ENCODE measurements around the gene UQCRC1.

UQCRC1 gene

DNA sequence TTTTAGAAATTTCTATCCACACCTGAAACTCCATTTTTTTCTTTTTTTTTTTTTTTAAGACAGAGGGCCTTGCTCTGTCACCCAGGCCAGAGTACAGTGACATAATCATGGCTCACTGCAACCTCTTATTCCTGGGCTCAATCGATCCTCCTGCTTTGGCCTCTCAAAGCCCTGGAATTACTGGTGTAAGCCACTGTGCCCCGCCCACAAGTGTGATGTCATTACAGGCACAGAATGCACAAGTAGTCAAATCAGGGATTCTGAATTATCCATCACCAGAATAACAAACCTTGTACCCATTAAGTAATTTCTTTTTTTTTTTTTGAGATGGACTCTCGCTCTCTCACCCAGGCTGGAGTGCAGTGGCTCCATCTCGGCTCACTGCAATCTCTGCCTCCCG is 1.9 kb downstream of the UQCRC1 start:
- H3K4me3 ChIP-seq (ENCODE audit: insufficient read length, low read depth), result no peak overlapping the region
- H3K9me3 ChIP-seq (ENCODE audit: insufficient read depth, low read length), result no peaks in the 10 kb centered on the region
- DNase-seq (ENCODE audit: low read depth, low spot score), result no peak
- H3K4me1 ChIP-seq (ENCODE audit: insufficient read depth, insufficient read length), result peaks cover 2% of the 10 kb centered on the region
- no peaks in the 10 kb centered on the region for H3K27me3 ChIP-seq (ENCODE audit: insufficient read depth, insufficient read length)
- H3K9ac ChIP-seq (ENCODE audit: insufficient read length, low read depth), result no peak overlapping the region
- H3K36me3 ChIP-seq (ENCODE audit: insufficient read depth, insufficient read length, low read length), result peaks cover 56% of the 10 kb centered on the region
- TF ChIP-seq SUZ12 (IDR thresholded peaks at IDR 0.05; ENCODE audit: extremely low read depth, insufficient read depth, insufficient read length), result no peak
- TF ChIP-seq ZNF274 (IDR thresholded peaks at IDR 0.05; ENCODE audit: low read depth, low read length), result no peak
- no peak for TF ChIP-seq YY1 (IDR thresholded peaks at IDR 0.05; ENCODE audit: insufficient read depth, insufficient read length)

GRCh38 chr3:48601622-48601994 is 7.8 kb downstream of the UQCRC1 start:
- Histone ChIP-seq H3K4me1 (ENCODE audit: insufficient read depth, insufficient read length) (peaks cover 24% of the 10 kb centered on the region), H3K36me3 (ENCODE audit: insufficient read depth, insufficient read length, low read length) (peaks cover 92% of the 10 kb centered on the region), H3K9ac (ENCODE audit: insufficient read length, low read depth) (no peak overlapping the region), H3K9me3 (ENCODE audit: insufficient read depth, low read length) (no peaks in the 10 kb centered on the region), H3K27me3 (ENCODE audit: insufficient read depth, insufficient read length) (no peaks in the 10 kb centered on the region), H3K4me3 (ENCODE audit: insufficient read length, low read depth) (no peak overlapping the region)
- TF ChIP-seq SUZ12 (IDR thresholded peaks at IDR 0.05; ENCODE audit: extremely low read depth, insufficient read depth, insufficient read length) (no peak), ZNF274 (IDR thresholded peaks at IDR 0.05; ENCODE audit: low read depth, low read length) (no peak), YY1 (IDR thresholded peaks at IDR 0.05; ENCODE audit: insufficient read depth, insufficient read length) (no peak)
- no peak for DNase-seq (ENCODE audit: low read depth, low spot score)

DNA sequence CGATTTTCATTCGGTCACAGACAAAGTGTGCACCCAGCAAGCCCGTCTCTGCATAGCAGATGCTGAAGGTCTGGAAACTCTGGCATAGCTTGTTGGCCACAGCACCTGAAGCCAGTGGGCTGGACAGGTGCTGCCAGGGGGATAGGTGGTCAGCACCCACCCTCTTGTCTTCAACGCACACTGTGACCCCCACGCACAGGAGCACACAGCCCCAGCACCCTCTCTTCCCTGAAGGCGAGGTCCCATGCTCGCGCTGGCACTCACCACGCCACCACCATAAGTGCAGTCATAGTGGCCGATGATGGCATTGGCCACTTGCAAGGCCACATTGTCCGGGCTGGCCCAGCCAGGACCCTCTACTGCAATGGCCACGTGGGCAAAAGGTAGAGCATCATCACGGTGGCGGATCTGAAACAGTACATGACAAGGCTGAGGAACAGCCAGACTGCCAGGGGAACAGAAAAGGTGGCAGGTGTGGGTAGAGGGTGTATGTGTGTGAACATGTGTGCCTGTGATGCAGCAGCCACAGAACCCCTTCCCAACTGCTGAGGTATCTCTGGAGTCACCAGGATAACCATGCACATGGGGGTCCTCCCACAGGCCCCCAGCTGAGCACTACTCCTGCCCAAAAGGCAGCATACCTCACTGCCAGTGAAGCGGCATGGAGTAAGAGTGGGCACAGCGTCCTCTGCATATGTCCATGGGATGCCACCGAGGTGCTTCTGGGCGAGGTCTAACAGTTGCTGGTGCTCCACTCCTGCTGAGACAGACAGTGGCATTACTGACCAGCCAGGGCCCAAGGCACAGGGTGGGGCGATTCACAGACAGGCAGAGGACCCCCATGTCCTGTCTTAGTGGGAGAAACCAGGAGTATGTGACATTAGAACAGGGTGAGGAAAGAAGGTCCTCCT is 8.5 kb downstream of the UQCRC1 start:
- Histone ChIP-seq H3K27me3 (ENCODE audit: insufficient read depth, insufficient read length) (no peaks in the 10 kb centered on the region), H3K36me3 (ENCODE audit: insufficient read depth, insufficient read length, low read length) (peaks cover 89% of the 10 kb centered on the region), H3K9me3 (ENCODE audit: insufficient read depth, low read length) (no peaks in the 10 kb centered on the region), H3K4me1 (ENCODE audit: insufficient read depth, insufficient read length) (peaks cover 30% of the 10 kb centered on the region), H3K9ac (ENCODE audit: insufficient read length, low read depth) (no peak overlapping the region), H3K4me3 (ENCODE audit: insufficient read length, low read depth) (no peak overlapping the region)
- DNase-seq (ENCODE audit: low read depth, low spot score), result no peak
- TF ChIP-seq ZNF274 (IDR thresholded peaks at IDR 0.05; ENCODE audit: low read depth, low read length) (no peak), YY1 (IDR thresholded peaks at IDR 0.05; ENCODE audit: insufficient read depth, insufficient read length) (no peak), SUZ12 (IDR thresholded peaks at IDR 0.05; ENCODE audit: extremely low read depth, insufficient read depth, insufficient read length) (no peak)

- H3K36me3 ChIP-seq (ENCODE audit: insufficient read depth, insufficient read length, low read length), result peaks cover 76% of the 10 kb centered on the region
- no peak for TF ChIP-seq ZNF274 (IDR thresholded peaks at IDR 0.05; ENCODE audit: low read depth, low read length)
- no peak overlapping the region for H3K9ac ChIP-seq (ENCODE audit: insufficient read length, low read depth)
- H3K9me3 ChIP-seq (ENCODE audit: insufficient read depth, low read length), result no peaks in the 10 kb centered on the region
- DNase-seq (ENCODE audit: low read depth, low spot score), result no peak
- no peaks in the 10 kb centered on the region for H3K27me3 ChIP-seq (ENCODE audit: insufficient read depth, insufficient read length)
- H3K4me3 ChIP-seq (ENCODE audit: insufficient read length, low read depth), result no peak overlapping the region
- peaks cover 41% of the 10 kb centered on the region for H3K4me1 ChIP-seq (ENCODE audit: insufficient read depth, insufficient read length)
Measured at GRCh38 chr3:48599509-48600285, 9.7 kb downstream of the UQCRC1 start.

DNA sequence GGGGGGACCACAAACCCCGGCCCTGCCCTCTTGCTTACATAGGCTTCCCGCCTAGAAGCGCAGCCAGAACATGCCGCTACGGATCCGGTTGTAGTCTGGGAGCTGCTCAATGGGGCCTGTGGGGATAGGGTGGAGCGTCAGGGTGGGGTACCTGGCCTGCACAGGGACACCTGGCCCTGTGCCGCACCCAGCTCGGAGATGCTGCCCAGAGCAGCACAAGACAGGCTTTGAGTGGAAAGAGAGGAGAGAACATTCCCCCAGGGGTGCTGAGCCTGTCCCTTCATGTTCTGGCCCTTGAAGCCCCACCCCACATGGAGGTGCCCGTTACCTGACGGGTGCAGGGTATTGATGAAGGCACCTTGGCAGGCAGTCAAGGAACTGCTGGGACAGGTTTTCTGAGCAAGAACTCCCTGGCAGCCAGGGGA is 10.4 kb downstream of the UQCRC1 start:
- no peaks in the 10 kb centered on the region for H3K27me3 ChIP-seq (ENCODE audit: insufficient read depth, insufficient read length)
- H3K36me3 ChIP-seq (ENCODE audit: insufficient read depth, insufficient read length, low read length), result peaks cover 74% of the 10 kb centered on the region
- H3K9ac ChIP-seq (ENCODE audit: insufficient read length, low read depth), result no peak overlapping the region
- peaks cover 47% of the 10 kb centered on the region for H3K4me1 ChIP-seq (ENCODE audit: insufficient read depth, insufficient read length)
- TF ChIP-seq YY1 (IDR thresholded peaks at IDR 0.05; ENCODE audit: insufficient read depth, insufficient read length) (no peak), ZNF274 (IDR thresholded peaks at IDR 0.05; ENCODE audit: low read depth, low read length) (no peak), SUZ12 (IDR thresholded peaks at IDR 0.05; ENCODE audit: extremely low read depth, insufficient read depth, insufficient read length) (no peak)
- no peak overlapping the region for H3K4me3 ChIP-seq (ENCODE audit: insufficient read length, low read depth)
- DNase-seq (ENCODE audit: low read depth, low spot score), result no peak
- no peaks in the 10 kb centered on the region for H3K9me3 ChIP-seq (ENCODE audit: insufficient read depth, low read length)

DNA sequence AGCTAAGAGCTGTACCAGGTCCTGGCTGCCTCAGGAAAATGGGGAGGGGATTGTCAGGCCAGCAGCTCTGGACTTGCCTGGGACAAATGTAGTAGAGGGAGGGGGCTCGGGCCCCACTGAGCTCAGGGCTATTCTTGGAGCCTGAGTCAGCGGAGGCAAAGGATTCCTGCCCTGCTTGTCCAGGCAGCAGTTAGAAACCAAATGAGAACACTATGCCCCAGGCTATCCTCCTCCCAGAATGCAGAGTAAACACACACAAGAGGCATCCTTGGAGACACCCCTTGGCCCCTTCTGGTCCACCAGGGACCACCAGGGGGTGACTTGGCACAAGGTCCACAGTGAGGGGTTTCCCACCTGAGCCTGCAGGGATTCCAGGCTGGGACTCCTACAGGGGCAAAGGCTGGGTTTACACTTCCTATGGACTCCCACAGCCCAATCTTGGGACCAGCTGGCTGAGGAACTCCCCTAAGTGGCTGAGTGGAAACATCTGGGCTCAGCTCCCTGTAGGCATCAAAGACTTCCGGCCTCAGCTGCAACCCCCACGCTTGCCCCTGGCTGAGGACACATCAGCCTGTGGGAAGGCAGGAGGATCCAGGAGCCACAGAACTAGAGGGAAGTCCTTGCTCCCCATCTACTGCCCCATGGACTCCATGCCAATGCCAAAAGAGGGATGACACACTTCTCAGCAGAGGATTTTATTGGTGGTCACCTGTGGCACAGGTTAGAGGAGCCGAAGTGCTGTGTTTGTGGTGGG is 10.9 kb downstream of the UQCRC1 start:
- H3K9ac ChIP-seq (ENCODE audit: insufficient read length, low read depth), result peak overlapping the region; percentile 43
- no peaks in the 10 kb centered on the region for H3K27me3 ChIP-seq (ENCODE audit: insufficient read depth, insufficient read length)
- H3K4me3 ChIP-seq (ENCODE audit: insufficient read length, low read depth), result no peak overlapping the region
- H3K9me3 ChIP-seq (ENCODE audit: insufficient read depth, low read length), result no peaks in the 10 kb centered on the region
- DNase-seq (ENCODE audit: low read depth, low spot score), result peak; percentile 61
- H3K4me1 ChIP-seq (ENCODE audit: insufficient read depth, insufficient read length), result peaks cover 49% of the 10 kb centered on the region
- H3K36me3 ChIP-seq (ENCODE audit: insufficient read depth, insufficient read length, low read length), result peaks cover 74% of the 10 kb centered on the region
- no peak for TF ChIP-seq SUZ12 (IDR thresholded peaks at IDR 0.05; ENCODE audit: extremely low read depth, insufficient read depth, insufficient read length)
- TF ChIP-seq YY1 (IDR thresholded peaks at IDR 0.05; ENCODE audit: insufficient read depth, insufficient read length), result no peak
- TF ChIP-seq ZNF274 (IDR thresholded peaks at IDR 0.05; ENCODE audit: low read depth, low read length), result no peak
